OCI-LY7 (cell line): ENCODE data around the gene MAB21L3. TPM values are rescaled to one million over a fixed set of nuclear protein-coding genes. Genes with fewer than 3 reads are reported as not detected.

Source experiments
- BruUV-seq: library from RNA; stranded (reverse); fragments of 400-500 nt; replicated peaks from 2 replicates; lab custom pipeline; 2021; lab: Mats Ljungman, UMichigan
- CTCF ChIA-PET: fragments of 300-600 bp; sonication (Branson Sonifier 250); formaldehyde crosslinking; loops from one replicate; lab custom pipeline; 2022; ENCODE audit warnings: antibody characterized with exemption; ENCODE audit not compliant: unreplicated experiment; lab: Charles Lee
- POLR2A ChIA-PET: fragments of 300-600 bp; sonication (Branson Sonifier 250); formaldehyde crosslinking; loops from one replicate; lab custom pipeline; 2022; ENCODE audit warnings: antibody characterized with exemption; lab: Charles Lee
- DNase-seq: peaks from one replicate; pipeline ENCODE4 v3.0.0-alpha.2; 2015; ENCODE audit warnings: low spot score
- H2AFZ ChIP-seq: fragments of 200-600 bp; sonication (generic), shearing (Covaris generic); 2 replicates; pipeline ENCODE4 v1.6.1; 2014; ENCODE audit warnings: mild to moderate bottlenecking, antibody characterized with exemption, low read length, moderate library complexity
- H3K27ac ChIP-seq: fragments of 200-600 bp; sonication (generic); 2 replicates; pipeline ENCODE4 v1.5.1; 2014; ENCODE audit warnings: mixed run types, low read depth, mild to moderate bottlenecking, moderate library complexity, low read length, inconsistent platforms; ENCODE audit not compliant: poor library complexity, severe bottlenecking
- H3K36me3 ChIP-seq: fragments of 200-600 bp; sonication (generic); 2 replicates; pipeline ENCODE4 v1.6.1; 2014; ENCODE audit warnings: mild to moderate bottlenecking, antibody characterized with exemption, low read length, moderate library complexity, mixed read lengths; ENCODE audit not compliant: insufficient read depth
- H3K4me1 ChIP-seq: fragments of 200-600 bp; sonication (generic); 2 replicates; pipeline ENCODE4 v1.5.1; 2014; ENCODE audit warnings: mild to moderate bottlenecking, low read length; ENCODE audit not compliant: insufficient read depth, poor library complexity, severe bottlenecking
- H3K4me2 ChIP-seq: fragments of 200-600 bp; sonication (generic); 2 replicates; pipeline ENCODE4 v1.6.1; 2014; ENCODE audit warnings: mild to moderate bottlenecking, low read length
- H3K4me3 ChIP-seq: fragments of 200-600 bp; sonication (generic); 2 replicates; pipeline ENCODE4 v1.5.1; 2014; ENCODE audit warnings: mild to moderate bottlenecking, low read depth, low read length; ENCODE audit not compliant: poor library complexity, severe bottlenecking
- H3K79me2 ChIP-seq: fragments of 200-600 bp; sonication (generic); 2 replicates; pipeline ENCODE4 v1.6.1; 2016; ENCODE audit warnings: low read depth, mild to moderate bottlenecking, low read length, moderate library complexity, mixed read lengths; ENCODE audit not compliant: insufficient read depth
- H3K9me2 ChIP-seq: fragments of 200-600 bp; sonication (generic); 2 replicates; pipeline ENCODE4 v1.6.1; 2016; ENCODE audit warnings: mild to moderate bottlenecking, low read length, mixed read lengths; ENCODE audit not compliant: insufficient read depth
- H3K9me3 ChIP-seq: fragments of 200-600 bp; sonication (generic); 2 replicates; pipeline ENCODE4 v1.6.1; 2014; ENCODE audit warnings: mild to moderate bottlenecking, mixed run types, low read length, mixed read lengths
- H4K20me1 ChIP-seq: fragments of 200-600 bp; sonication (generic); 2 replicates; pipeline ENCODE4 v1.6.1; 2014; ENCODE audit warnings: mild to moderate bottlenecking, antibody characterized with exemption, low read length, moderate library complexity, mixed read lengths; ENCODE audit not compliant: insufficient read depth
- CTCF ChIP-seq: fragments of 200-600 bp; sonication (generic); conservative IDR thresholded peaks from 2 replicates; pipeline ENCODE4 v1.5.1; 2014; ENCODE audit warnings: mild to moderate bottlenecking, antibody characterized with exemption, low read length, moderate library complexity, mixed read lengths
- EZH2phosphoT487 ChIP-seq: fragments of 200-600 bp; sonication (generic); IDR thresholded peaks from 2 replicates; pipeline ENCODE4 v1.6.1; 2018; ENCODE audit warnings: low read depth, borderline replicate concordance, mild to moderate bottlenecking, mixed run types, antibody characterized with exemption, low read length, moderate library complexity, mixed read lengths
- intact Hi-C: fragments of 100-400 bp; cut with micrococcal nuclease; formaldehyde crosslinking; loops from one replicate; pipeline ENCODE4 v1.10.0; 2022; ENCODE audit not compliant: unreplicated experiment
- total RNA-seq, 2 experiments: library from RNA; depleted of rRNA in 1 of 2; stranded (reverse); fragments of >200 nt in 1 of 2; shearing (Covaris generic) in 1 of 2; gene quantifications; 2 replicates each; pipeline ENCODE4 v1.2.3, GENCODE V29; 2014 to 2022

The MAB21L3 gene
- total RNA-seq, 2 experiments from 2014 or later, result not detected

- Histone ChIP-seq H3K9me3 (no peaks in the 10 kb centered on the region), H3K27ac (no peak overlapping the region), H3K79me2 (no peaks in the 10 kb centered on the region), H4K20me1 (no peaks in the 10 kb centered on the region), H3K4me2 (no peak overlapping the region), H3K36me3 (no peaks in the 10 kb centered on the region), H3K4me1 (no peaks in the 10 kb centered on the region), H2AFZ (no peak overlapping the region), H3K9me2 (no peaks in the 10 kb centered on the region), H3K4me3 (no peak overlapping the region)
- no peak for DNase-seq
- TF ChIP-seq CTCF (no peak), EZH2phosphoT487 (no peak)
- CTCF ChIA-PET, result no interaction called here
- intact Hi-C loops, result no loop called here
- POLR2A ChIA-PET, result no interaction called here
- no TSS peak for BruUV-seq
Measured at GRCh38 chr1:116127848-116128540, 16.8 kb downstream of the MAB21L3 start.

GRCh38 chr1:116128664-116129063 is 17.5 kb downstream of the MAB21L3 start:
- Histone ChIP-seq H3K4me3 (no peak overlapping the region), H3K79me2 (no peaks in the 10 kb centered on the region), H3K9me2 (no peaks in the 10 kb centered on the region), H3K4me2 (no peak overlapping the region), H3K4me1 (no peaks in the 10 kb centered on the region), H3K27ac (no peak overlapping the region), H2AFZ (no peak overlapping the region), H4K20me1 (no peaks in the 10 kb centered on the region), H3K9me3 (no peaks in the 10 kb centered on the region), H3K36me3 (no peaks in the 10 kb centered on the region)
- TF ChIP-seq EZH2phosphoT487 (no peak), CTCF (no peak)
- BruUV-seq, result no TSS peak
- ChIA-PET CTCF (no interaction called here), POLR2A (no interaction called here)
- no peak for DNase-seq
- intact Hi-C loops, result no loop called here

- no peak for TF ChIP-seq CTCF
- no peak for TF ChIP-seq EZH2phosphoT487
- ChIA-PET CTCF (no interaction called here), POLR2A (interaction anchor here (0.5 kb wide), 1 partner anchor 436 kb away, joined by 3 read pairs; no protein-coding TSS in a partner anchor)
- BruUV-seq, result no TSS peak
- Histone ChIP-seq H3K4me2 (no peak overlapping the region), H3K9me2 (no peaks in the 10 kb centered on the region), H3K4me3 (no peak overlapping the region), H3K27ac (no peak overlapping the region), H3K79me2 (no peaks in the 10 kb centered on the region), H2AFZ (no peak overlapping the region), H3K36me3 (no peaks in the 10 kb centered on the region), H3K4me1 (no peaks in the 10 kb centered on the region), H4K20me1 (no peaks in the 10 kb centered on the region), H3K9me3 (no peaks in the 10 kb centered on the region)
- intact Hi-C loops, result no loop called here
- DNase-seq, result no peak
Measured at GRCh38 chr1:116129537-116129936, 18.3 kb downstream of the MAB21L3 start.
